Measurements from ENCODE around the gene ADGRB2. TPM values are rescaled to one million over a fixed set of nuclear protein-coding genes. Genes with fewer than 3 reads are reported as not detected.

The ADGRB2 gene
- total RNA-seq, 2 donors from 2014 or later, result 14.4 to 19.1 TPM

DNA sequence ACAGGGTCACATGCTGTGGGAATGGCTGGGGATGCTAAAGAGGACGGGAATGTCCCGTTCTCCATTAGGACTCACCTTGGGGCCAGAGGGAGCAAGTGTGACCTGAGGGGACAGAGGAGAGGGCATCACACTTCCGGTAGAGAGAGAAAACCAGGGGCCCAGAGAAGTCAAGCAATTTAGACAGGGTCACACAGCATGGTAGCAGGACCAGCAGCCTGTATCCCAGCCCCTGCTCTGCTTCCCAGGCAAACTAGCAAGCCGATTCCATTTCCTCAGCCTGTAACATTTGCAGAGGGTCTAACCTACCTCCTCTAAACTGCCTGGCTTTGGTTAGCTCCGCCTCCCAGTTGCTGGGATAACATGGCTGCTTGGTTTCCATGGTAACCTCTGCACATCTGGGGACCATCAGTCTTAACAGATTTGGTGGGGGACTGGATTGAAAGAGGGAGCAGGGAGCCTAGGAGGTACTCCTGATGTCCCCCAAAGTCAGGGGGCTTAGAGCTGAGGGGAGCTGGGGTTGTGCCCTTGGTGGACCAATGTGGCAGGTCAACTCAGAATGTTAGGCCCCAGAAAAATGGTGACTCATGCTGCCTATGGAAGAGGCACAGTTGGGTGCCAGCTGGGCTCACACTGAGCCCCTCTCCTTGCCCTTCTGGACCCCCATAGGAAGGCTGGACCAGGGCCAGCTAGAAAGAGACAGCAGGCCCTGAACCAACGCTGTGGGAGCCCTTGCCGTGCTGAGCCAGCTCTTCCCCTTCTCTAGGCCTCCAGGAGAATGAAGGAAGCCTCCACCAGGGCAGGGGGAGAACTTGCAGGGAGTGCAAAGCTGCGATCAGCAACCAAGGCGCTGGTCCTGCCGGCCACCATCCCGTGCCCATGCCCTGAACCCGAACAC lies 69.8 kb downstream of the ADGRB2 start:
- TF ChIP-seq, protein P1, sequence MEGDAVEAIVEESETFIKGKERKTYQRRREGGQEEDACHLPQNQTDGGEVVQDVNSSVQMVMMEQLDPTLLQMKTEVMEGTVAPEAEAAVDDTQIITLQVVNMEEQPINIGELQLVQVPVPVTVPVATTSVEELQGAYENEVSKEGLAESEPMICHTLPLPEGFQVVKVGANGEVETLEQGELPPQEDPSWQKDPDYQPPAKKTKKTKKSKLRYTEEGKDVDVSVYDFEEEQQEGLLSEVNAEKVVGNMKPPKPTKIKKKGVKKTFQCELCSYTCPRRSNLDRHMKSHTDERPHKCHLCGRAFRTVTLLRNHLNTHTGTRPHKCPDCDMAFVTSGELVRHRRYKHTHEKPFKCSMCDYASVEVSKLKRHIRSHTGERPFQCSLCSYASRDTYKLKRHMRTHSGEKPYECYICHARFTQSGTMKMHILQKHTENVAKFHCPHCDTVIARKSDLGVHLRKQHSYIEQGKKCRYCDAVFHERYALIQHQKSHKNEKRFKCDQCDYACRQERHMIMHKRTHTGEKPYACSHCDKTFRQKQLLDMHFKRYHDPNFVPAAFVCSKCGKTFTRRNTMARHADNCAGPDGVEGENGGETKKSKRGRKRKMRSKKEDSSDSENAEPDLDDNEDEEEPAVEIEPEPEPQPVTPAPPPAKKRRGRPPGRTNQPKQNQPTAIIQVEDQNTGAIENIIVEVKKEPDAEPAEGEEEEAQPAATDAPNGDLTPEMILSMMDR (IDR thresholded peaks at IDR 0.05), result no peak
- H3K36me3 ChIP-seq, result peaks cover 8% of the 10 kb centered on the region
- DNase-seq (ENCODE audit: low spot score), result no peak
- no peaks in the 10 kb centered on the region for H3K27me3 ChIP-seq
- H3K4me3 ChIP-seq, result no peak overlapping the region
- H3K9me3 ChIP-seq, result no peaks in the 10 kb centered on the region
- H3K27ac ChIP-seq, result no peak overlapping the region
- peaks cover 0 to 11% of the 10 kb centered on the region in 2 donors for H3K4me1 ChIP-seq

DNA sequence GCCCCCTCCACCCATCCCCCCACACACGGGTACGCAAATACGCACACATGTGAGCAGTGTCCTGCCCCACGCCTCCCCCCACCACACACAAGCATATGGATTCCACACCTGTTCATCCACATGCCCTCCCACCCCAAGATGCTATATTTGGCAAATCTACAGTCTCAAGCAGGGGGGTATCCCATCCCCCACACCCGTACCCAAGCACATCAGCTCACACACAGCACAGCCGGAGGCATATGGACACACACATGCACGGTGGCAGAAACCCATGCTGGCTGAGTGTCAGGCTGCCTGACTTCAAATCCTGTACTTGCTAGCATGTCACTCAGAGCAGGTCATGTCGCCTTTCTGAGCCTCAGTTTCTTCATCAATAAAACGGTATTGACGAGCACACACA lies 70.9 kb downstream of the ADGRB2 start:
- no peaks in the 10 kb centered on the region for H3K27me3 ChIP-seq
- TF ChIP-seq, protein P1 (IDR thresholded peaks at IDR 0.05), result no peak
- no peak overlapping the region for H3K4me3 ChIP-seq
- H3K4me1 ChIP-seq, result peaks cover 0 to 6% of the 10 kb centered on the region in 2 donors
- peaks cover 8% of the 10 kb centered on the region for H3K36me3 ChIP-seq
- DNase-seq (ENCODE audit: low spot score), result no peak
- no peaks in the 10 kb centered on the region for H3K9me3 ChIP-seq
- H3K27ac ChIP-seq, result no peak overlapping the region

DNA sequence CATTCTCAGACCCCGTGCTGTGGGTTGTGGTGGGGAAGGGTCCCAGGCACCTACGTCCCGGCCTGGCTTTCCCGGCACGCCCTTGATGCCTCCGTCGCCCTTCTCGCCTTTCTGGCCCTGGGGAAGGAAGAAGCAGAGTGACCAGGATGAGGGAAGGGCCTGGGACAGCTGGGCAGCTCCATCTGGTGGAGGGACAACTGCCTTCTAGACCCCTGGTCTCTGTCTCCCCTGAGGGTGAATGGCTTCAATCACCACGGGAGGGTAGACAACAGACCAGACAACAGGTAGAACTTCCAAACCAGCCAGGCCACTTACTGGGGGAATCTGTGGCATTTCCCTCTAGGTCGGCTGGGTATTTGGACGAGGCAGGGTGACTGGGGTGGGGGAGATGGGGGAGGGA lies 72.2 kb downstream of the ADGRB2 start:
- no peak for DNase-seq (ENCODE audit: low spot score)
- no peaks in the 10 kb centered on the region for H3K36me3 ChIP-seq
- TF ChIP-seq, protein P1 (IDR thresholded peaks at IDR 0.05), result peak in 1 of 2 donors; percentile 19

DNA sequence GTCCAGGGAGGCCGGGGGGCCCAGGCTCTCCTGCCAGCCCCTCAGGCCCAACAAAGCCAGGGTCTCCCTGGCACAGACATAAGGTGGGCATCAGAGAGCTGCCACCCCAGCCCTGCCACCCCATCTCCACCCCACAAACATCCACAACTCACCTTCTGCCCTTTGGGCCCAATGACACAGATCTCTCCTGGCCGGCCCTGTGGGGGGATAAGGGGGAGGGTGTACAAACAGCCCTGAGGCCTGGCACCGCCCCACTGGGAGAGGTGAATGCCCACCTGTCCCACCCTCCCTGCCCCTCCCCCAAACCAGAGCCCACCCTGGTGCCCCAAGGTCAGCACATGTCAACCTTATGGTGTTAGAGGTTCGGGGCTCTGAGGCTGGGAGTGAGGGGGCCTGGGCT lies 72.7 kb downstream of the ADGRB2 start:
- TF ChIP-seq, protein P1 (IDR thresholded peaks at IDR 0.05), result no peak
- H3K4me3 ChIP-seq, result no peak overlapping the region
- H3K4me1 ChIP-seq, result peaks cover 0 to 6% of the 10 kb centered on the region in 2 donors
- no peaks in the 10 kb centered on the region for H3K27me3 ChIP-seq
- DNase-seq (ENCODE audit: low spot score), result no peak
- no peaks in the 10 kb centered on the region for H3K36me3 ChIP-seq
- H3K9me3 ChIP-seq, result no peaks in the 10 kb centered on the region
- H3K27ac ChIP-seq, result no peak overlapping the region

More for the DNA sequence above, 72.2 kb downstream of the ADGRB2 start:
- peaks cover 0 to 6% of the 10 kb centered on the region in 2 donors for H3K4me1 ChIP-seq
- no peak overlapping the region for H3K27ac ChIP-seq
- H3K9me3 ChIP-seq, result no peaks in the 10 kb centered on the region
- no peaks in the 10 kb centered on the region for H3K27me3 ChIP-seq
- H3K4me3 ChIP-seq, result no peak overlapping the region

DNA sequence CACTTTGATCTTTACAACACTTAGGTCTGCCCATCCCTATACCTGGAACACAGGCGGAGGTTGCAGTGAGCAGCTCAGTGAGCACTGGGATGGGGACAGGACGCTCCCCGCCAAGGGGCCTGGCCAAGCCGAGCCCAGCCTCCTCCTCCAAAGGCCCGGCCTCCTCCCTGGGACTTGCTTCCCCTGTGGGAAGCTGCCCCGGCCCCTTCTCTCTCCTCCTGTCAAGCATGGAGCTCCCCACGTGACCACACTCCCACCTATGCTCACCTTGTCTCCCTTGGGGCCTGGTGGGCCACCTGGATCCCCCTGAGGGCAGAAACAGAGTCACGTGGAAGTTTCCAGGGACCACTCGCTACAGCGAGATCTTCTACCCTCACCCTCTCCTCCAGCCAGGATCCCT lies 73.2 kb downstream of the ADGRB2 start:
- H3K36me3 ChIP-seq, result no peaks in the 10 kb centered on the region

More for the DNA sequence above, 73.2 kb downstream of the ADGRB2 start:
- Histone ChIP-seq H3K4me1 (peaks cover 0 to 1% of the 10 kb centered on the region in 2 donors), H3K27me3 (no peaks in the 10 kb centered on the region), H3K9me3 (no peaks in the 10 kb centered on the region), H3K27ac (no peak overlapping the region), H3K4me3 (no peak overlapping the region)
- DNase-seq (ENCODE audit: low spot score), result no peak
- TF ChIP-seq, protein P1 (IDR thresholded peaks at IDR 0.05), result no peak
